ENCODE data around the gene PRR18. TPM values are rescaled to one million over a fixed set of nuclear protein-coding genes. Genes with fewer than 3 reads are reported as not detected.

The PRR18 gene
- total and polyA plus RNA-seq, 2 donors = 0.05 to 0.09 TPM

GRCh38 chr6:166323395-166323794 lies 15.2 kb upstream of the PRR18 start:
- Histone ChIP-seq H3K36me3 (ENCODE audit: control insufficient read depth in 2 of 2, insufficient read depth in 2 of 2, low read length in 1 of 2) (peaks cover 56 to 61% of the 10 kb centered on the region in 2 donors), H3K4me1 (ENCODE audit: control insufficient read depth in 2 of 2, insufficient read depth in 2 of 2, low read length in 2 of 2) (no peaks in the 10 kb centered on the region), H3K9me3 (ENCODE audit: control insufficient read depth in 2 of 2, insufficient read depth in 1 of 2, low read length in 1 of 2) (no peaks in the 10 kb centered on the region), H3K4me3 (ENCODE audit: low read length in 2 of 2) (no peak overlapping the region), H3K27ac (ENCODE audit: low read depth in 1 of 2, low read length in 1 of 2) (no peak overlapping the region), H3K27me3 (ENCODE audit: control insufficient read depth in 2 of 2, insufficient read depth in 1 of 2, low read length in 1 of 2) (no peaks in the 10 kb centered on the region)
- DNase-seq (ENCODE audit: low read depth in 6 of 9, low spot score in 9 of 9) = no peak
- WGBS = 97% methylated on average over 5 of the region's 5 CpGs

GRCh38 chr6:166318649-166319600 lies 10.7 kb upstream of the PRR18 start:
- H3K4me1 ChIP-seq (ENCODE audit: control insufficient read depth in 2 of 2, insufficient read depth in 2 of 2, low read length in 2 of 2) = no peaks in the 10 kb centered on the region
- H3K4me3 ChIP-seq (ENCODE audit: low read length in 2 of 2) = no peak overlapping the region
- WGBS = 91% methylated on average over 18 of the region's 18 CpGs
- no peaks in the 10 kb centered on the region for H3K9me3 ChIP-seq (ENCODE audit: control insufficient read depth in 2 of 2, insufficient read depth in 1 of 2, low read length in 1 of 2)
- peaks cover 33 to 37% of the 10 kb centered on the region in 2 donors for H3K36me3 ChIP-seq (ENCODE audit: control insufficient read depth in 2 of 2, insufficient read depth in 2 of 2, low read length in 1 of 2)
- no peak overlapping the region for H3K27ac ChIP-seq (ENCODE audit: low read depth in 1 of 2, low read length in 1 of 2)
- no peaks in the 10 kb centered on the region for H3K27me3 ChIP-seq (ENCODE audit: control insufficient read depth in 2 of 2, insufficient read depth in 1 of 2, low read length in 1 of 2)
- no peak for DNase-seq (ENCODE audit: low read depth in 6 of 9, low spot score in 9 of 9)

DNA sequence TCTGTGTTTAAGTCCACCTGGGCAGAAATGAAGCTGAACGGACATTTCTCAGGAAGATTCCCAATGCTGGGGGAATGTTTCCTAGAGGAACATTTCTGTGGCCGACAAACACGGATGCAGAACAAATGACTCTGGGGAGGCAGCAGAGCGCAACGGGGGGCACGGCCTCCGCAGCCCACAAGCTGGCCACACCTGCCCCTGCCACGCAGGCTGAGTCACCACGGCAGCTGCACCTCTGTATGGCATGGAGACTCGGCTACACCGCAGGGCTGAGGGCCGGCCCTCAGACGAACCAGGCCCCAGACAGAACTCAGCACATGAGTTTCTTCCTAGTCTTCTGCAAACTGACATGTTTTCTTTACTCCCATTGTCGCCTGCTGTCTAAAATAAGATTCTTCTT lies 10.0 kb upstream of the PRR18 start:
- Histone ChIP-seq H3K27ac (ENCODE audit: low read depth in 1 of 2, low read length in 1 of 2) (no peak overlapping the region), H3K27me3 (ENCODE audit: control insufficient read depth in 2 of 2, insufficient read depth in 1 of 2, low read length in 1 of 2) (no peaks in the 10 kb centered on the region), H3K4me1 (ENCODE audit: control insufficient read depth in 2 of 2, insufficient read depth in 2 of 2, low read length in 2 of 2) (no peaks in the 10 kb centered on the region), H3K4me3 (ENCODE audit: low read length in 2 of 2) (no peak overlapping the region), H3K9me3 (ENCODE audit: control insufficient read depth in 2 of 2, insufficient read depth in 1 of 2, low read length in 1 of 2) (no peaks in the 10 kb centered on the region), H3K36me3 (ENCODE audit: control insufficient read depth in 2 of 2, insufficient read depth in 2 of 2, low read length in 1 of 2) (peaks cover 27 to 30% of the 10 kb centered on the region in 2 donors)
- WGBS = 84% methylated on average over 14 of the region's 14 CpGs
- DNase-seq (ENCODE audit: low read depth in 6 of 9, low spot score in 9 of 9) = no peak

DNA sequence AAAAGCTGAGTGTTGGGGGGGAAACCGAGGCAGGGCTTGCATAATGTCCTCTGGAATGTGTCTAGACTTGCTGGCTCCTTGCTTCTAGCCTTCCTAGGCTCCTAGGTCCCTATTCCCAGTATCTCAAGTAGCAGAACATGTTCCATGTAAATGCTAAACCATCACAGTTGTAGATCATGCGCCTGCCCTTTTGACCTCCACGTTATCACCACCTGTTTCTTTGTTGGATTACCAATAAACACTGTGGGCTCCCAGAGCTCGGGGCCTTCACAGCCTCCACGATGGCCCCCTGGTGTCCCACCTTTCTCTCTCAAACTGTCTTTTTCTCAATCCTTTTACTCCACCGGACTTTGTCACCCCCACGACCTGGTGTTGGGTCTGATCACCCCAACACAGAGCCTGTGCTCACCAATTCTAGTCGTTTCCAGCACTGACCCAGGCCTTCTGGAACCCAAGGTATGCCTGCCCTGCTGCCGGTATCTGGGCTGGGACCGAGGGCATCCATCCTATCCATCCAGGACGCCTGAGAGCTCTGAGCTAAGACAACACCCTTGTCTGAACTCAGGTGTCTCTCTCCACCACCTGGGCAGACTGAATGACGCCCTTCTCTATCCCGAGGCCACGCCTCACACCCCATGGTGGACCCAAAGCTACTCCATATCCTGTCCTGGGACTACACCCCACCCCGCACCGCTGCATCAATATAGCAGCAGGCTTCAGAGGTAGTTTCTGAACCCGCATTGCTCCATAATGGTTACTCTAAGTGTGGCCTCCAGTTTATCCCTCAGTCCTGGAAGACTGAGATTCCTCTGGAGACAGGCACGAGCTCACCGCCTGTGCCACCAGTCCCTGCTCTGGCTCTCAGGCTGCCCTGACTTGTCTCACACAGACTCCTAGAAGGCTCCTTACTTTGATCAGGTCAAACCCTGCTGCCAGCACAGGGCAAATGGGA lies 9.3 kb upstream of the PRR18 start:
- Histone ChIP-seq H3K4me3 (ENCODE audit: low read length in 2 of 2) (no peak overlapping the region), H3K9me3 (ENCODE audit: control insufficient read depth in 2 of 2, insufficient read depth in 1 of 2, low read length in 1 of 2) (no peaks in the 10 kb centered on the region), H3K4me1 (ENCODE audit: control insufficient read depth in 2 of 2, insufficient read depth in 2 of 2, low read length in 2 of 2) (no peaks in the 10 kb centered on the region), H3K27ac (ENCODE audit: low read depth in 1 of 2, low read length in 1 of 2) (no peak overlapping the region), H3K27me3 (ENCODE audit: control insufficient read depth in 2 of 2, insufficient read depth in 1 of 2, low read length in 1 of 2) (no peaks in the 10 kb centered on the region), H3K36me3 (ENCODE audit: control insufficient read depth in 2 of 2, insufficient read depth in 2 of 2, low read length in 1 of 2) (peaks cover 21 to 29% of the 10 kb centered on the region in 2 donors)
- no peak for DNase-seq (ENCODE audit: low read depth in 6 of 9, low spot score in 9 of 9)
- WGBS = 96% methylated on average over 19 of the region's 19 CpGs

DNA sequence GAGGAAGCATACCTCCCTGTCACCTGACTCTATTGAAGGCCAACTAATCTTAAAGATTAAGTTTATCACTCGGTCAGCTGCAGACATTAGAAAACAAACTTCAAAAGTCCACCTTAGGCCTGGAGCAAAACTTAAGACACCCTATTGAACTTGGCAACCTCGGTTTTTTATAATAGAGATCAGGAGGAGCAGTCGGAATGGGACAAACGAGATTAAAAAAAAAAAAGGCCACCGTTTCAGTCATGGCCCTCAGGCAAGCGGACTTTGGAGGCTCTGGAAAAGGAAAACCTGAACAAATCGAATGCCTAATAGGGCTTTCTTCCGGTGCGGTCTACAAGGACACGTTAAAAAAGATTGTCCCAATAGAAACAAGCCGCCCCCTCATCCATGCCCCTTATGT lies 7.2 kb upstream of the PRR18 start:
- Histone ChIP-seq H3K4me3 (ENCODE audit: low read length in 2 of 2) (no peak overlapping the region), H3K36me3 (ENCODE audit: control insufficient read depth in 2 of 2, insufficient read depth in 2 of 2, low read length in 1 of 2) (peaks cover 6 to 17% of the 10 kb centered on the region in 2 donors), H3K4me1 (ENCODE audit: control insufficient read depth in 2 of 2, insufficient read depth in 2 of 2, low read length in 2 of 2) (no peaks in the 10 kb centered on the region), H3K27me3 (ENCODE audit: control insufficient read depth in 2 of 2, insufficient read depth in 1 of 2, low read length in 1 of 2) (peaks cover 0 to 4% of the 10 kb centered on the region in 2 donors), H3K27ac (ENCODE audit: low read depth in 1 of 2, low read length in 1 of 2) (no peak overlapping the region), H3K9me3 (ENCODE audit: control insufficient read depth in 2 of 2, insufficient read depth in 1 of 2, low read length in 1 of 2) (no peaks in the 10 kb centered on the region)
- DNase-seq (ENCODE audit: low read depth in 6 of 9, low spot score in 9 of 9) = no peak
- 95% methylated on average over 11 of the region's 11 CpGs for WGBS

DNA sequence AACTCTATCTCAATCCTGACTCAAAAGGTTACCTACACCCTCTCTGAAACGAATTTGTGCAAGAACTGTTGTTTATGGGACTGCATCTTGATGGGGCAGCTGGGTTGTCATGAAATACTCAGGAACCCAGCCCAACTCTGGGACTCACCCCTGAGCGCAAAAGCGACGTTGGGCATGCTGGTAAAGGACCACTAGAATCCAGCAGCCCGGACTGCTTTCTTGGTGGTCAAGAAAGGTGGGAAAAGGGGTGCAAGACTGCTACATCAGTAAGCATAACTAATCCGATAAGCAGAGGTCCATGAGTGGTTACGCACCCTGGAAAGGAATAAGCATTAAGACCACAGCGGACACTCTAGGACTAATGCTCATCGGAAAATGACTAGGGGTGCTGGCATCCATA lies 6.3 kb upstream of the PRR18 start:
- WGBS = 96% methylated on average over 9 of the region's 9 CpGs
- peaks cover 2 to 14% of the 10 kb centered on the region in 2 donors for H3K27me3 ChIP-seq (ENCODE audit: control insufficient read depth in 2 of 2, insufficient read depth in 1 of 2, low read length in 1 of 2)
- H3K4me1 ChIP-seq (ENCODE audit: control insufficient read depth in 2 of 2, insufficient read depth in 2 of 2, low read length in 2 of 2) = no peaks in the 10 kb centered on the region

DNA sequence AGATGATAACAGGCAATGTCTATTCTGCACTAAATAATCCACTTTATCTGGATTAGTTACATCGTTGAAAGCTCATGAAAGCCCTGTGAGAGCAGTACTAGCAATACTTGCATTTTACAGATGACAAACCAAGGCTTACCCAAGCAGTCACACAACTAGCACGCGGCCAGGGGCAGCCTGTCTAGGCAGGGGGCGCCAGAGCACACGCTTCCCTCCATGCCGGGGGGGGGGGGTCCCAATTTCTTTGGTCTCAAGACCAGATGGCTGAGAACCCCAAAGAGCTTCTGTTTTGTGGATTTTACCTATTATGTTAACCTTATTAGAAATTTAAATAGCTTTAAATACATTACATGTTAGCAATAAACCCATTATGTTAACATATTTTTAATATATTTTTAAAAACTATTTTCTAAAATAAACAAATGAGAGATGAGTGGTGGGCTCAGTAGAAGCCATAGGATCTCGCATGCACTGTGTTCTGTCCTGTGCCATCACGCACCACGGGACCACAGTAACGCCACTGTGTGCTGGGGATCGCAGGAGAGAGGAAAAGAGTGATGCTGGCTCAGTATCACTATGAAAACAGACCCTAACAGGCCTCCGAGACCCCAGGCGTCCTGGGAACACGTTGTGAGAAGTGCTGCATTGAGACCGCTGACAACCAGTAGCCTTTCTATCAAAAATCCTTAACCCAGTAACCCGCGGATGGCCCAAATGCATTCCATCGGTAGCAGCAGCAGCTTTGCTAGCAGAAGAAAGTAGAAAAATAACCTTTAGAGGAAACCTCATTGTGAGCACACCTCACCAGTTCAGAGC lies 5.3 kb upstream of the PRR18 start:
- Histone ChIP-seq H3K4me3 (ENCODE audit: low read length in 2 of 2) (no peak overlapping the region), H3K9me3 (ENCODE audit: control insufficient read depth in 2 of 2, insufficient read depth in 1 of 2, low read length in 1 of 2) (no peaks in the 10 kb centered on the region), H3K27ac (ENCODE audit: low read depth in 1 of 2, low read length in 1 of 2) (no peak overlapping the region), H3K4me1 (ENCODE audit: control insufficient read depth in 2 of 2, insufficient read depth in 2 of 2, low read length in 2 of 2) (peaks cover 0 to 2% of the 10 kb centered on the region in 2 donors), H3K27me3 (ENCODE audit: control insufficient read depth in 2 of 2, insufficient read depth in 1 of 2, low read length in 1 of 2) (peaks cover 11 to 24% of the 10 kb centered on the region in 2 donors), H3K36me3 (ENCODE audit: control insufficient read depth in 2 of 2, insufficient read depth in 2 of 2, low read length in 1 of 2) (peaks cover 0 to 7% of the 10 kb centered on the region in 2 donors)
- DNase-seq (ENCODE audit: low read depth in 6 of 9, low spot score in 9 of 9) = peak in 4 of 9 donors; percentile 30 to 73 (median 64)
- WGBS = 60% methylated on average over 18 of the region's 18 CpGs

More for the DNA sequence above, 6.3 kb upstream of the PRR18 start:
- H3K27ac ChIP-seq (ENCODE audit: low read depth in 1 of 2, low read length in 1 of 2) = no peak overlapping the region
- H3K36me3 ChIP-seq (ENCODE audit: control insufficient read depth in 2 of 2, insufficient read depth in 2 of 2, low read length in 1 of 2) = peaks cover 4 to 17% of the 10 kb centered on the region in 2 donors
- DNase-seq (ENCODE audit: low read depth in 6 of 9, low spot score in 9 of 9) = no peak
- no peak overlapping the region for H3K4me3 ChIP-seq (ENCODE audit: low read length in 2 of 2)
- H3K9me3 ChIP-seq (ENCODE audit: control insufficient read depth in 2 of 2, insufficient read depth in 1 of 2, low read length in 1 of 2) = no peaks in the 10 kb centered on the region

DNA sequence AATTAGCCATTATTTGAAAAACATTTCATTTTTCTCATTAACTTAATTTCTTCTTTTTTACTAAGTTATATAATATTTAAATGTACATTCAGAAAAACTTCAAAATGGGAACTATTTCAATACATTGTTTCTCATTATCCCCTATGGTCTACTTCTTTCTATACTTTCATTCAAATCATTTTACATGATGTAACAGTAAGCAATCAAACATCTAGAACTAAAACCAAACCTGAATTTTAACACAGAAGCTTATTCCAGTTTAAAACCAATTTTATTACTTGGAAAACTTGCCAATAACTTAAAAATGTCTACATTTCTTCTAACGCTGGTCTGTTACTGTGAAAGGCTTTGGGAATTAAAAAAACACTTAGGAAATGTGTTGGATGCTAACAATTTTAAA lies 4.6 kb upstream of the PRR18 start:
- Histone ChIP-seq H3K27ac (ENCODE audit: low read depth in 1 of 2, low read length in 1 of 2) (no peak overlapping the region), H3K27me3 (ENCODE audit: control insufficient read depth in 2 of 2, insufficient read depth in 1 of 2, low read length in 1 of 2) (peaks cover 17 to 30% of the 10 kb centered on the region in 2 donors), H3K36me3 (ENCODE audit: control insufficient read depth in 2 of 2, insufficient read depth in 2 of 2, low read length in 1 of 2) (peaks cover 0 to under 1% of the 10 kb centered on the region in 2 donors), H3K4me3 (ENCODE audit: low read length in 2 of 2) (no peak overlapping the region), H3K4me1 (ENCODE audit: control insufficient read depth in 2 of 2, insufficient read depth in 2 of 2, low read length in 2 of 2) (peaks cover under 1 to 7% of the 10 kb centered on the region in 2 donors), H3K9me3 (ENCODE audit: control insufficient read depth in 2 of 2, insufficient read depth in 1 of 2, low read length in 1 of 2) (no peaks in the 10 kb centered on the region)
- no peak for DNase-seq (ENCODE audit: low read depth in 6 of 9, low spot score in 9 of 9)
- WGBS = 95% methylated on average over 1 of the region's 1 CpG
